Measurements from ENCODE around the gene CHAMP1. TPM values are rescaled to one million over a fixed set of nuclear protein-coding genes. Genes with fewer than 3 reads are reported as not detected.
A peak's percentile ranks its signal among the peaks of the same experiment; 100 is the strongest.

CHAMP1 gene
- total and polyA plus RNA-seq, 8 donors, result 1.7 to 40.6 (median 7.7) TPM

DNA sequence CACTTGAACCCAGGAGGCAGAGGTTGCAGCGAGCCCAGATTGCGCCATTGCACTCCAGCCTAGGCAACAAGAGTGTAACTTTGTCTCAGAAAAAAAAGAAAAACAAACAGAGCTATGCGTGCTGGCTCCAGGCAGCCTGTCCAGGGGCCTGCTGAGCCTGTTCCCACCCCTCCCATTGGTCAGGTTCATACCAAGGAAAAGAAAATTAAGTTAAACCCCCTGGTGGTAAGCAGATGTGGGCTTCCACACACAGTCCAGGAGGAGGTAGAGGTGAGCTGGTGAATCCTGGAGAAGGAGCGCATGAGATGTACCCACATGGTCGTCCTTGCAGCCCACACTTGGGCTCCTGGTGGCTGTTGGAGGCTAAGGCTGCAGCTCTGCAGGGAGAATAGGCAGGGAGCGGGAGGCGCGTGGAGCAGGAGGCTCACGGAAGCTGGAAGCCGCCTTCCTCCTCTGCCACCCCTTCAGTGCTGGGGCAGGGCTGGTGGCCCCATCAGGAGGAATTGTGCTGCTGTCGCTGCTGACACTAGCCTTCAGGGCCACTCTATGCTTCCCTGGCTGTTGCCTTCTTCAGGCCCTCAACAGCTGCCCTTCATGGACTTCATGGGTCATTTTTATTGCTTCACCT, 10.5 kb upstream of the CHAMP1 start:
- intact Hi-C loops (cut with DNase I; ENCODE audit: low total_unique reads), result no loop called here
- WGBS, 5 donors, result 51 to 80% (median 64%) methylated on average over 11 of the region's 11 CpGs

GRCh38 chr13:114304346-114305034, 9.8 kb upstream of the CHAMP1 start:
- WGBS, 5 donors, result 40 to 74% (median 61%) methylated on average over 13 of the region's 13 CpGs
- Histone ChIP-seq H3K36me3 (peaks cover 48 to 74% (median 68%) of the 10 kb centered on the region in 4 donors), H3K27me3 (no peaks in the 10 kb centered on the region), H3K4me1 (peaks cover 0 to 4% (median under 1%) of the 10 kb centered on the region in 4 donors), H3K27ac (peak overlapping the region; percentile 44 to 69 (median 62)), H3K9me3 (no peaks in the 10 kb centered on the region), H3K4me3 (no peak overlapping the region)
- intact Hi-C loops (cut with DNase I; ENCODE audit: low total_unique reads), result no loop called here
- TF ChIP-seq POLR2AphosphoS5 (IDR thresholded peaks at IDR 0.05) (no peak), POLR2A (IDR thresholded peaks at IDR 0.05) (no peak), EP300 (IDR thresholded peaks at IDR 0.05) (no peak)
- TF ChIP-seq, protein P1, sequence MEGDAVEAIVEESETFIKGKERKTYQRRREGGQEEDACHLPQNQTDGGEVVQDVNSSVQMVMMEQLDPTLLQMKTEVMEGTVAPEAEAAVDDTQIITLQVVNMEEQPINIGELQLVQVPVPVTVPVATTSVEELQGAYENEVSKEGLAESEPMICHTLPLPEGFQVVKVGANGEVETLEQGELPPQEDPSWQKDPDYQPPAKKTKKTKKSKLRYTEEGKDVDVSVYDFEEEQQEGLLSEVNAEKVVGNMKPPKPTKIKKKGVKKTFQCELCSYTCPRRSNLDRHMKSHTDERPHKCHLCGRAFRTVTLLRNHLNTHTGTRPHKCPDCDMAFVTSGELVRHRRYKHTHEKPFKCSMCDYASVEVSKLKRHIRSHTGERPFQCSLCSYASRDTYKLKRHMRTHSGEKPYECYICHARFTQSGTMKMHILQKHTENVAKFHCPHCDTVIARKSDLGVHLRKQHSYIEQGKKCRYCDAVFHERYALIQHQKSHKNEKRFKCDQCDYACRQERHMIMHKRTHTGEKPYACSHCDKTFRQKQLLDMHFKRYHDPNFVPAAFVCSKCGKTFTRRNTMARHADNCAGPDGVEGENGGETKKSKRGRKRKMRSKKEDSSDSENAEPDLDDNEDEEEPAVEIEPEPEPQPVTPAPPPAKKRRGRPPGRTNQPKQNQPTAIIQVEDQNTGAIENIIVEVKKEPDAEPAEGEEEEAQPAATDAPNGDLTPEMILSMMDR (IDR thresholded peaks at IDR 0.05), result no peak
- DNase-seq, result peak in 1 of 2 donors; percentile 35

More for the DNA sequence above, 10.5 kb upstream of the CHAMP1 start:
- no peaks in the 10 kb centered on the region for H3K9me3 ChIP-seq
- no peak overlapping the region for H3K4me3 ChIP-seq
- TF ChIP-seq POLR2A (IDR thresholded peaks at IDR 0.05) (no peak), POLR2AphosphoS5 (IDR thresholded peaks at IDR 0.05) (no peak), EP300 (IDR thresholded peaks at IDR 0.05) (no peak)
- TF ChIP-seq, protein P1 (IDR thresholded peaks at IDR 0.05), result no peak
- peaks cover 0 to 4% (median 0%) of the 10 kb centered on the region in 4 donors for H3K4me1 ChIP-seq
- H3K36me3 ChIP-seq, result peaks cover 55 to 81% (median 74%) of the 10 kb centered on the region in 4 donors
- H3K27me3 ChIP-seq, result no peaks in the 10 kb centered on the region
- H3K27ac ChIP-seq, result peak overlapping the region; percentile 51 to 69 (median 62)
- no peak for DNase-seq

- no peak for DNase-seq
- intact Hi-C loops (cut with DNase I; ENCODE audit: low total_unique reads), result no loop called here
- Histone ChIP-seq H3K27me3 (no peaks in the 10 kb centered on the region), H3K27ac (no peak overlapping the region), H3K4me3 (no peak overlapping the region), H3K9me3 (no peaks in the 10 kb centered on the region), H3K4me1 (peaks cover 0 to 21% (median 9%) of the 10 kb centered on the region in 4 donors), H3K36me3 (peaks cover 13 to 28% (median 23%) of the 10 kb centered on the region in 4 donors)
- WGBS, 5 donors, result 95 to 100% (median 98%) methylated on average over 2 of the region's 2 CpGs
- no peak for TF ChIP-seq EP300 (IDR thresholded peaks at IDR 0.05)
- no peak for TF ChIP-seq POLR2A (IDR thresholded peaks at IDR 0.05)
- no peak for TF ChIP-seq POLR2AphosphoS5 (IDR thresholded peaks at IDR 0.05)
- TF ChIP-seq, protein P1 (IDR thresholded peaks at IDR 0.05), result no peak
Measured at GRCh38 chr13:114309086-114309485, 5.2 kb upstream of the CHAMP1 start.

DNA sequence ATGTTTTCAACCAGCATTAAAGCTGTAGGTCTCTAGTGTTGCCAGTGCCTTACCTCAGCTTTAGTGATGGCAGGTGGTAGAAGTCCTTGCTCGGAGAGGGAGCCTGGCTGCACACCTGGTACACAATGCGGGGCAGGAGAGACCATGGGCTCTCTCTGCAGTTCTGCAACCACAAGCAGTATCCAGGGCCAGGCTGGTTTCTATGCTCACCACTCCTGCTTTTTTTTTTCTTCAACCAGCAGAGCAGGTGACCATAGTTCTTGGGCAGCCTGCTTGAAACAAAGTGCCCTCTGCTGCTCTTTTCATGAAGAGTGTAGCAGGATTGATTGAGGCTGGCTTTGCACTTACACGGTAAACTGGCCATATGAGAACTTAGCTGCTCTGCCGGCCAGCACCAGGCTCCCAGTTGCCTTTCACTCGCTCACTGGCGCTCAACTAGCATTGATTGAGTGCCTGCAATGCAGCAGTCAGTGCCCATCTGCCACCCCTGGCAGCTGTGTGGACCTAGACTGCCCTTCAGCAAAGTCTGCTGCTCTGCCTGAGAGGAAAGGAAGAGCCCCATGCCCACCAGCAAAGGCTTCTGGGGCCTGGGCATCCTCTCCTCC, 4.4 kb upstream of the CHAMP1 start:
- H3K27ac ChIP-seq, result peak overlapping the region in 2 of 5 donors; percentile 6
- TF ChIP-seq, protein P1 (IDR thresholded peaks at IDR 0.05), result no peak
- no peak for TF ChIP-seq EP300 (IDR thresholded peaks at IDR 0.05)
- no peak for TF ChIP-seq POLR2A (IDR thresholded peaks at IDR 0.05)
- no peak for TF ChIP-seq POLR2AphosphoS5 (IDR thresholded peaks at IDR 0.05)
- peaks cover 7 to 20% (median 17%) of the 10 kb centered on the region in 4 donors for H3K36me3 ChIP-seq
- peak in 1 of 2 donors; percentile 39 for DNase-seq
- 39 to 66% (median 41%) methylated on average over 6 of the region's 6 CpGs for WGBS, 5 donors
- H3K4me3 ChIP-seq, result no peak overlapping the region
- H3K4me1 ChIP-seq, result peaks cover 0 to 22% (median 9%) of the 10 kb centered on the region in 4 donors
- no peaks in the 10 kb centered on the region for H3K27me3 ChIP-seq
- intact Hi-C loops (cut with DNase I; ENCODE audit: low total_unique reads), result no loop called here
- H3K9me3 ChIP-seq, result no peaks in the 10 kb centered on the region
